ENCODE results near the gene PIK3CD.
"Not testable (repeated sequence)": the region's sequence is repeated elsewhere in the genome, so short reads cannot be mapped to it uniquely, and the experiment has no call there.

The PIK3CD gene

GRCh38 chr1:9744106-9744799, 92.7 kb downstream of the PIK3CD start:
- DNase-seq = no peak

- no peak for DNase-seq
Observed at GRCh38 chr1:9746211-9746610, 94.7 kb downstream of the PIK3CD start.

- no peak for DNase-seq
Observed at GRCh38 chr1:9746651-9747050, 95.1 kb downstream of the PIK3CD start.

GRCh38 chr1:9748391-9748790, 96.9 kb downstream of the PIK3CD start:
- DNase-seq = not testable (repeated sequence)

- DNase-seq = no peak
Observed at GRCh38 chr1:9749361-9749760, 97.8 kb downstream of the PIK3CD start.

GRCh38 chr1:9751971-9752370, 100.4 kb downstream of the PIK3CD start:
- DNase-seq = no peak

- DNase-seq = no peak
Observed at GRCh38 chr1:9753121-9753531, 101.6 kb downstream of the PIK3CD start.

GRCh38 chr1:9755441-9755995, 104.0 kb downstream of the PIK3CD start:
- no peak for DNase-seq

GRCh38 chr1:9758559-9759121, 107.1 kb downstream of the PIK3CD start:
- no peak for DNase-seq

GRCh38 chr1:9759939-9760338, 108.4 kb downstream of the PIK3CD start:
- DNase-seq = no peak

- DNase-seq = no peak
Observed at GRCh38 chr1:9760824-9761223, 109.3 kb downstream of the PIK3CD start.

- no peak for DNase-seq
Observed at GRCh38 chr1:9761855-9762254, 110.3 kb downstream of the PIK3CD start.

GRCh38 chr1:9762446-9762845, 110.9 kb downstream of the PIK3CD start:
- DNase-seq = not testable (repeated sequence)

- no peak for DNase-seq
Observed at GRCh38 chr1:9763914-9764313, 112.4 kb downstream of the PIK3CD start.

GRCh38 chr1:9764550-9764949, 113.0 kb downstream of the PIK3CD start:
- DNase-seq = no peak

GRCh38 chr1:9766759-9767442, 115.4 kb downstream of the PIK3CD start:
- DNase-seq = no peak

GRCh38 chr1:9767964-9768668, 116.6 kb downstream of the PIK3CD start:
- DNase-seq = no peak

GRCh38 chr1:9768983-9769382, 117.5 kb downstream of the PIK3CD start:
- no peak for DNase-seq

- no peak for DNase-seq
Observed at GRCh38 chr1:9770298-9770697, 118.8 kb downstream of the PIK3CD start.

GRCh38 chr1:9774712-9775679, 123.5 kb downstream of the PIK3CD start:
- no peak for DNase-seq

- no peak for DNase-seq
Observed at GRCh38 chr1:9776685-9777084, 125.2 kb downstream of the PIK3CD start.

Data from GOT3 (cell line).